HG03135 (cell line): ENCODE results near the gene MCRS1.
"Not testable (repeated sequence)": the region's sequence is repeated elsewhere in the genome, so short reads cannot be mapped to it uniquely, and the experiment has no call there.

Experiments
- ATAC-seq: cut with Tn5 transposase; IDR thresholded peaks from one replicate; pipeline ENCODE4 v1.9.1; 2021; ENCODE audit warnings: mild to moderate bottlenecking, moderate library complexity; ENCODE audit not compliant: unreplicated experiment

The MCRS1 gene

GRCh38 chr12:49567611-49568441 lies at the start of gene MCRS1:
Gene MCRS1 (minus strand): TSS chr12:49568142. CDS start chr12:49566731, 1,411 bp downstream.
- ATAC-seq, result peak; percentile 79

GRCh38 chr12:49616533-49617219 lies 48.7 kb upstream of the MCRS1 start:
- no peak for ATAC-seq

- ATAC-seq, result no peak
Observed at GRCh38 chr12:49615725-49616124, 47.8 kb upstream of the MCRS1 start.

- no peak for ATAC-seq
Observed at GRCh38 chr12:49612210-49612609, 44.3 kb upstream of the MCRS1 start.

- not testable (repeated sequence) for ATAC-seq
Observed at GRCh38 chr12:49610785-49611184, 42.8 kb upstream of the MCRS1 start.

- ATAC-seq, result no peak
Observed at GRCh38 chr12:49609875-49610154, 41.9 kb upstream of the MCRS1 start.

- ATAC-seq, result no peak
Observed at GRCh38 chr12:49609059-49609874, 41.3 kb upstream of the MCRS1 start.

GRCh38 chr12:49605539-49605938 lies 37.6 kb upstream of the MCRS1 start, which contains the start of gene FAM186B:
Gene FAM186B (minus strand): TSS chr12:49605639. CDS start chr12:49605477, 162 bp downstream.
- not testable (repeated sequence) for ATAC-seq

GRCh38 chr12:49604856-49605255 lies 36.9 kb upstream of the MCRS1 start:
- no peak for ATAC-seq

- no peak for ATAC-seq
Observed at GRCh38 chr12:49603721-49604120, 35.8 kb upstream of the MCRS1 start.

GRCh38 chr12:49599961-49600360 lies 32.0 kb upstream of the MCRS1 start:
- ATAC-seq, result no peak

- no peak for ATAC-seq
Observed at GRCh38 chr12:49598527-49598926, 30.6 kb upstream of the MCRS1 start.

GRCh38 chr12:49588721-49589516 lies 21.0 kb upstream of the MCRS1 start:
- no peak for ATAC-seq

GRCh38 chr12:49588281-49588680 lies 20.3 kb upstream of the MCRS1 start:
- ATAC-seq, result no peak

- no peak for ATAC-seq
Observed at GRCh38 chr12:49587174-49587908, 19.4 kb upstream of the MCRS1 start.

- ATAC-seq, result no peak
Observed at GRCh38 chr12:49585477-49586459, 17.8 kb upstream of the MCRS1 start.

GRCh38 chr12:49584591-49584990 lies 16.6 kb upstream of the MCRS1 start:
- ATAC-seq, result no peak

- ATAC-seq, result no peak
Observed at GRCh38 chr12:49583366-49584094, 15.6 kb upstream of the MCRS1 start.
